HepG2 (cell line): ENCODE data around the gene PFKFB2. TPM values are rescaled to one million over a fixed set of nuclear protein-coding genes. Genes with fewer than 3 reads are reported as not detected.

Experiments used
- ATAC-seq: fragments of 200-7000 bp; cut with Tn5 transposase; 3 replicates; pipeline ENCODE4 v1.9.1; 2020; ENCODE audit warnings: mild to moderate bottlenecking, moderate library complexity
- BruUV-seq: library from RNA; stranded (reverse); fragments of 400-500 nt; replicated peaks from 2 replicates; lab custom pipeline; 2021; lab: Mats Ljungman, UMichigan
- CTCF ChIA-PET: fragments of 300-600 bp; formaldehyde crosslinking; extraction: SDS; loops from one replicate; lab custom pipeline; 2021; ENCODE audit warnings: low total read pairs, inconsistent platforms, low intra/inter-chr PET ratio; lab: Yijun Ruan, JAX
- POLR2A ChIA-PET: fragments of 350-600 bp; sonication (Branson Sonifier 250); formaldehyde crosslinking; loops from one replicate; lab custom pipeline; 2020; ENCODE audit warnings: antibody characterized with exemption, inconsistent platforms; lab: Yijun Ruan, JAX
- DNase-seq: peaks from one replicate; pipeline ENCODE4 v3.0.0-alpha.2; 2015; ENCODE audit warnings: low spot score
- FAIRE-seq: peaks from 3 replicates; lab custom pipeline; 2011; peaks lifted over from hg19 to GRCh38; lab: Jason Lieb, UNC
- H2AFZ ChIP-seq: one replicate; pipeline ENCODE4 v1.6.1; 2011; ENCODE audit warnings: low read length, inconsistent platforms
- H3K27ac ChIP-seq: fragments of 300-600 bp; 3 replicates; pipeline ENCODE4 v1.8.0; 2011; ENCODE audit warnings: mixed run types, mild to moderate bottlenecking, mixed read lengths, low read length, inconsistent platforms; ENCODE audit not compliant: insufficient read depth; ENCODE audit errors: extremely low read length
- H3K27me3 ChIP-seq, 2 experiments: fragments of 200-600 bp in 1 of 2; 2 replicates in 1 of 2; 3 replicates in 1 of 2; pipeline versions ENCODE4 v1.6.0 to v1.8.0; 2011; ENCODE audit warnings: low read length in 2 of 2, mild to moderate bottlenecking in 2 of 2, moderate library complexity in 2 of 2, inconsistent platforms in 1 of 2; ENCODE audit not compliant: insufficient read depth in 2 of 2, control insufficient read depth in 1 of 2
- H3K36me3 ChIP-seq, 2 experiments: fragments of 200-600 bp in 1 of 2; replicated peaks in 1 of 2; 2 replicates in 1 of 2; 3 replicates in 1 of 2; pipeline versions ENCODE4 v1.5.1 to v1.8.0; 2011; ENCODE audit warnings: low read length in 2 of 2, inconsistent platforms in 1 of 2; ENCODE audit not compliant: insufficient read depth in 2 of 2, control insufficient read depth in 1 of 2
- H3K4me1 ChIP-seq: 2 replicates; pipeline ENCODE4 v1.5.1; 2012; ENCODE audit warnings: low read length, inconsistent platforms; ENCODE audit not compliant: insufficient read depth
- H3K4me2 ChIP-seq: 2 replicates; pipeline ENCODE4 v1.6.0; 2011; ENCODE audit warnings: low read depth, low read length, inconsistent platforms
- H3K4me3 ChIP-seq, 3 experiments: fragments of 200-600 bp in 1 of 3; sonication (generic), shearing (Covaris generic) in 1 of 3; replicated peaks in 1 of 3; 2 replicates each; pipeline ENCODE4 v1.5.1; 2011 to 2016; ENCODE audit warnings: low read length in 3 of 3, inconsistent platforms in 2 of 3, low read depth in 2 of 3, mild to moderate bottlenecking in 2 of 3, control low read depth in 1 of 3, mixed read lengths in 1 of 3; ENCODE audit not compliant: insufficient read depth in 1 of 3
- H3K79me2 ChIP-seq: one replicate; pipeline ENCODE4 v1.6.1; 2011; ENCODE audit warnings: low read length, inconsistent platforms; ENCODE audit not compliant: insufficient read depth
- H3K9ac ChIP-seq: 2 replicates; pipeline ENCODE4 v1.6.0; 2011; ENCODE audit warnings: mild to moderate bottlenecking, low read depth, low read length, inconsistent platforms; ENCODE audit not compliant: insufficient read depth
- H3K9me3 ChIP-seq: 2 replicates; pipeline ENCODE4 v1.5.1; 2012; ENCODE audit warnings: mild to moderate bottlenecking, low read length
- H4K20me1 ChIP-seq: 2 replicates; pipeline ENCODE4 v1.6.0; 2011; ENCODE audit warnings: inconsistent platforms, mild to moderate bottlenecking, low read length, moderate library complexity; ENCODE audit not compliant: insufficient read depth
- ATM ChIP-seq: fragments of 450-650 bp; IDR thresholded peaks from 2 replicates; pipeline ENCODE4 v1.7.1; 2017; ENCODE audit warnings: mild to moderate bottlenecking, borderline replicate concordance
- HOXA3 ChIP-seq: sonication (generic); formaldehyde crosslinking; IDR thresholded peaks from 2 replicates; pipeline ENCODE4 v1.5.0; 2020; ENCODE audit warnings: missing genetic modification reagents
- MAZ ChIP-seq, 2 experiments: sonication (generic) in 1 of 2; formaldehyde crosslinking in 1 of 2; IDR thresholded peaks; 2 replicates each; pipeline versions ENCODE4 v1.5.0 to v1.6.1; 2012 to 2020; ENCODE audit warnings: low read depth in 2 of 2, mild to moderate bottlenecking in 2 of 2, borderline replicate concordance in 1 of 2, improper control_type of control experiment in 1 of 2, low read length in 1 of 2, missing genetic modification reagents in 1 of 2, moderate library complexity in 1 of 2
- NR2F6 ChIP-seq, 2 experiments: IDR thresholded peaks; 2 replicates each; pipeline ENCODE4 v1.6.1; 2016; ENCODE audit warnings: antibody characterized with exemption in 1 of 2, mild to moderate bottlenecking in 1 of 2
- SNAPC2 ChIP-seq: sonication (generic); formaldehyde crosslinking; IDR thresholded peaks from 2 replicates; pipeline ENCODE4 v1.8.1; 2022; ENCODE audit warnings: mild to moderate bottlenecking, missing genetic modification reagents
- TRIM22 ChIP-seq: fragments of 450-650 bp; IDR thresholded peaks from 2 replicates; pipeline ENCODE4 v1.6.1; 2017
- ZBTB2 ChIP-seq: sonication (generic); formaldehyde crosslinking; IDR thresholded peaks from 2 replicates; pipeline ENCODE4 v1.8.0; 2022; ENCODE audit warnings: low read depth, missing genetic modification reagents
- ZBTB25 ChIP-seq: IDR thresholded peaks from 2 replicates; pipeline ENCODE4 v1.6.1; 2018; ENCODE audit warnings: missing genetic modification reagents
- ZNF124 ChIP-seq: sonication (generic); formaldehyde crosslinking; IDR thresholded peaks from 2 replicates; pipeline ENCODE4 v1.4.0; 2020; ENCODE audit warnings: missing genetic modification reagents
- ZNF251 ChIP-seq: sonication (generic); formaldehyde crosslinking; IDR thresholded peaks from 2 replicates; pipeline ENCODE4 v1.9.0; 2021; ENCODE audit warnings: mild to moderate bottlenecking, missing genetic modification reagents
- ZNF335 ChIP-seq: sonication (generic); formaldehyde crosslinking; IDR thresholded peaks from 2 replicates; pipeline ENCODE4 v1.4.0; 2020; ENCODE audit warnings: missing genetic modification reagents
- ZNF577 ChIP-seq: sonication (generic); formaldehyde crosslinking; IDR thresholded peaks from 2 replicates; pipeline ENCODE4 v1.4.0; 2020; ENCODE audit warnings: mild to moderate bottlenecking, low read depth, missing genetic modification reagents, borderline replicate concordance
- ZNF607 ChIP-seq: sonication (generic); formaldehyde crosslinking; IDR thresholded peaks from 2 replicates; pipeline ENCODE4 v1.5.1; 2020; ENCODE audit warnings: missing genetic modification reagents, mild to moderate bottlenecking, borderline replicate concordance
- ZNF660 ChIP-seq: sonication (generic); formaldehyde crosslinking; IDR thresholded peaks from 2 replicates; pipeline ENCODE4 v1.5.1; 2020; ENCODE audit warnings: mild to moderate bottlenecking, low read depth, missing genetic modification reagents, borderline replicate concordance
- ZNF670 ChIP-seq: sonication (generic); formaldehyde crosslinking; IDR thresholded peaks from 2 replicates; pipeline ENCODE4 v1.8.0; 2022; ENCODE audit warnings: mild to moderate bottlenecking, missing genetic modification reagents, borderline replicate concordance
- WGBS: methylation state at CpG from one replicate; pipeline ENCODE4 v1.1.6; 2017; ENCODE audit warnings: low lambda C conversion rate; 5-methylcytosine and 5-hydroxymethylcytosine counted together
- in situ Hi-C: cut with HindIII; loops from 2 replicates; pipeline ENCODE4 v1.10.0; 2017; ENCODE audit warnings: low pct_unique_long_range_greater_than_20kb; ENCODE audit not compliant: extremely low pct_ligation_motif_present
- intact Hi-C: fragments of 100-400 bp; cut with micrococcal nuclease; formaldehyde crosslinking; loops from one replicate; pipeline ENCODE4 v1.10.0; 2022; ENCODE audit not compliant: unreplicated experiment
- polyA plus RNA-seq, 8 experiments: library from polyadenylated mRNA; depleted of rRNA in 3 of 8; stranded (reverse) in 7 of 8; unstranded in 1 of 8; fragments of >200 nt; fragmentation: Illumina TruSeq in 4 of 8; extraction: Trizol in 4 of 8; gene quantifications; 2 replicates each; pipeline versions ENCODE4 v1.2.1 to v1.2.3, GENCODE V29; 2011 to 2016; ENCODE audit warnings: low read depth in 4 of 8, missing spikeins in 1 of 8, mixed read lengths in 1 of 8; ENCODE audit not compliant: insufficient read depth in 1 of 8
- total RNA-seq, 5 experiments: library from RNA; depleted of rRNA; stranded (reverse); fragments of >200 nt; fragmentation: Illumina TruSeq; extraction: Trizol; gene quantifications; 2 replicates each; pipeline ENCODE4 v1.2.3, GENCODE V29; 2016; ENCODE audit warnings: low read depth in 1 of 5

Gene PFKFB2
- total and polyA plus RNA-seq, 2 of the 13 experiments (the other 11 are each of a cell fraction or from before 2014, with no cell fraction given): 4.6 to 10.6 TPM

GRCh38 chr1:207109004-207109403, 55.9 kb downstream of the PFKFB2 start:
- H3K4me3 ChIP-seq: no peak overlapping the region
- in situ Hi-C loops: no loop called here
- TF ChIP-seq ZNF670 (CRISPR knock-in tag): no peak
- no peak for TF ChIP-seq ZNF251 (CRISPR knock-in tag)
- TF ChIP-seq ZBTB2 (CRISPR knock-in tag): no peak
- TF ChIP-seq HOXA3: no peak
- TF ChIP-seq ZNF607 (CRISPR knock-in tag): no peak
- no peak for TF ChIP-seq SNAPC2 (CRISPR knock-in tag)
- TF ChIP-seq TRIM22: no peak
- no peak for TF ChIP-seq ZNF335 (CRISPR knock-in tag)
- no peak for TF ChIP-seq ZBTB25 (CRISPR knock-in tag)
- no peak for TF ChIP-seq MAZ (IDR thresholded peaks at IDR 0.05; ENCODE audit: borderline replicate concordance, low read depth, low read length)
- no peak for TF ChIP-seq MAZ (CRISPR knock-in tag; IDR thresholded peaks at IDR 0.05; ENCODE audit: low read depth)
- no peak for TF ChIP-seq ZNF124 (CRISPR knock-in tag)
- TF ChIP-seq NR2F6 (IDR thresholded peaks at IDR 0.05): no peak
- TF ChIP-seq NR2F6 (CRISPR knock-in tag; IDR thresholded peaks at IDR 0.05): no peak
- TF ChIP-seq ZNF577 (CRISPR knock-in tag): no peak
- TF ChIP-seq ATM: no peak
- no peak for TF ChIP-seq ZNF660
- TF ChIP-seq, all 625 proteins: peak for 0
- 93% methylated on average over 3 of the region's 3 CpGs for WGBS
- no peaks in the 10 kb centered on the region for H4K20me1 ChIP-seq
- no peak overlapping the region for H3K9ac ChIP-seq
- ATAC-seq (no peak), DNase-seq (no peak), FAIRE-seq (no peak)
- no peaks in the 10 kb centered on the region for H3K9me3 ChIP-seq
- H3K79me2 ChIP-seq: no peaks in the 10 kb centered on the region
- H3K4me2 ChIP-seq: no peak overlapping the region
- BruUV-seq: no TSS peak
- H3K27ac ChIP-seq: no peak overlapping the region
- intact Hi-C loops: no loop called here
- POLR2A ChIA-PET: no interaction called here
- no peaks in the 10 kb centered on the region; a peak in 1 of 5 replicates for H3K27me3 ChIP-seq
- 0 out of 5 replicates have a peak, but pooled peaks cover 0 to 1% of the 10 kb centered on the region in 2 experiments for H3K36me3 ChIP-seq
- H2AFZ ChIP-seq: no peak overlapping the region
- H3K4me1 ChIP-seq: peaks cover 13% of the 10 kb centered on the region
- CTCF ChIA-PET: no interaction called here
